ENCODE data around the gene GALNT16. TPM values are rescaled to one million over a fixed set of nuclear protein-coding genes. Genes with fewer than 3 reads are reported as not detected.

Gene GALNT16
- total RNA-seq, 1 donor from 2014 or later: 3.5 TPM

GRCh38 chr14:69328317-69328716 is 68.4 kb downstream of the GALNT16 start:
- Histone ChIP-seq H3K79me2 (ENCODE audit: low read depth) (no peaks in the 10 kb centered on the region), H3K9ac (no peak overlapping the region), H3K4me2 (no peak overlapping the region), H3K9me3 (ENCODE audit: low read depth) (no peaks in the 10 kb centered on the region), H3F3A (ENCODE audit: low read depth) (peaks cover 4% of the 10 kb centered on the region), H3K27ac (no peak overlapping the region), H3K4me1 (peaks cover 9% of the 10 kb centered on the region), H3K4me3 (no peak overlapping the region), H3K36me3 (no peaks in the 10 kb centered on the region), H2AFZ (replicated peaks) (no peak overlapping the region), H4K20me1 (ENCODE audit: low read depth) (no peaks in the 10 kb centered on the region), H3K27me3 (no peaks in the 10 kb centered on the region)
- TF ChIP-seq EZH2 (IDR thresholded peaks at IDR 0.05) (no peak), EZH2phosphoT487 (IDR thresholded peaks at IDR 0.05) (no peak), CTCF (IDR thresholded peaks at IDR 0.05) (no peak)
- peaks cover 2% of the 10 kb centered on the region for H3K27me3 Mint-ChIP-seq (ENCODE audit: insufficient read depth, low read depth)
- H3K36me3 Mint-ChIP-seq: peaks cover 12% of the 10 kb centered on the region
- H3K27ac Mint-ChIP-seq: no peak overlapping the region
- DNase-seq (ENCODE audit: low spot score): no peak
- H3K4me3 Mint-ChIP-seq: no peak overlapping the region
- peaks cover 12% of the 10 kb centered on the region for H3K4me1 Mint-ChIP-seq
- H3K9me3 Mint-ChIP-seq: peaks cover 2% of the 10 kb centered on the region

- Mint-ChIP-seq H3K27ac (no peak overlapping the region), H3K27me3 (ENCODE audit: insufficient read depth, low read depth) (peaks cover 2% of the 10 kb centered on the region)
- no peak for DNase-seq (ENCODE audit: low spot score)
Observed at GRCh38 chr14:69328765-69329164, 68.8 kb downstream of the GALNT16 start.

GRCh38 chr14:69331206-69331605 is 71.2 kb downstream of the GALNT16 start:
- no peaks in the 10 kb centered on the region for H4K20me1 ChIP-seq (ENCODE audit: low read depth)
- H2AFZ ChIP-seq (replicated peaks): no peak overlapping the region
- no peak overlapping the region for H3K9ac ChIP-seq
- TF ChIP-seq EZH2phosphoT487 (IDR thresholded peaks at IDR 0.05) (no peak), CTCF (IDR thresholded peaks at IDR 0.05) (no peak), EZH2 (IDR thresholded peaks at IDR 0.05) (no peak)
- peaks cover 7% of the 10 kb centered on the region for H3K4me1 ChIP-seq
- no peaks in the 10 kb centered on the region for H3K79me2 ChIP-seq (ENCODE audit: low read depth)
- H3F3A ChIP-seq (ENCODE audit: low read depth): peaks cover 4% of the 10 kb centered on the region
- H3K9me3 ChIP-seq (ENCODE audit: low read depth): no peaks in the 10 kb centered on the region
- H3K36me3 Mint-ChIP-seq: peaks cover 12% of the 10 kb centered on the region
- H3K4me3 Mint-ChIP-seq: no peak overlapping the region
- DNase-seq (ENCODE audit: low spot score): no peak
- peaks cover 2% of the 10 kb centered on the region for H3K27me3 Mint-ChIP-seq (ENCODE audit: insufficient read depth, low read depth)
- no peak overlapping the region for H3K4me3 ChIP-seq
- no peak overlapping the region for H3K27ac Mint-ChIP-seq
- peaks cover 2% of the 10 kb centered on the region for H3K9me3 Mint-ChIP-seq
- no peak overlapping the region for H3K27ac ChIP-seq
- no peaks in the 10 kb centered on the region for H3K36me3 ChIP-seq
- no peaks in the 10 kb centered on the region for H3K27me3 ChIP-seq
- H3K4me1 Mint-ChIP-seq: peaks cover 5% of the 10 kb centered on the region
- H3K4me2 ChIP-seq: no peak overlapping the region

More at GRCh38 chr14:69328765-69329164, 68.8 kb downstream of the GALNT16 start:
- no peak overlapping the region for H3K4me3 Mint-ChIP-seq
- Histone ChIP-seq H4K20me1 (ENCODE audit: low read depth) (no peaks in the 10 kb centered on the region), H3K27me3 (no peaks in the 10 kb centered on the region), H2AFZ (replicated peaks) (no peak overlapping the region), H3K4me3 (no peak overlapping the region), H3K4me2 (no peak overlapping the region), H3F3A (ENCODE audit: low read depth) (peaks cover 4% of the 10 kb centered on the region), H3K9me3 (ENCODE audit: low read depth) (no peaks in the 10 kb centered on the region), H3K9ac (no peak overlapping the region), H3K27ac (no peak overlapping the region), H3K79me2 (ENCODE audit: low read depth) (no peaks in the 10 kb centered on the region), H3K36me3 (no peaks in the 10 kb centered on the region), H3K4me1 (peaks cover 5% of the 10 kb centered on the region)
- H3K4me1 Mint-ChIP-seq: peaks cover 7% of the 10 kb centered on the region
- no peak for TF ChIP-seq EZH2 (IDR thresholded peaks at IDR 0.05)
- H3K36me3 Mint-ChIP-seq: peaks cover 12% of the 10 kb centered on the region
- peaks cover 2% of the 10 kb centered on the region for H3K9me3 Mint-ChIP-seq

GRCh38 chr14:69332782-69333395 is 72.9 kb downstream of the GALNT16 start:
- Histone ChIP-seq H3K4me1 (peaks cover 7% of the 10 kb centered on the region), H4K20me1 (ENCODE audit: low read depth) (no peaks in the 10 kb centered on the region), H3K4me2 (no peak overlapping the region), H3K27ac (no peak overlapping the region), H3K36me3 (no peaks in the 10 kb centered on the region), H2AFZ (replicated peaks) (no peak overlapping the region), H3K9ac (no peak overlapping the region), H3K4me3 (no peak overlapping the region), H3K27me3 (no peaks in the 10 kb centered on the region), H3F3A (ENCODE audit: low read depth) (peaks cover 4% of the 10 kb centered on the region), H3K9me3 (ENCODE audit: low read depth) (no peaks in the 10 kb centered on the region), H3K79me2 (ENCODE audit: low read depth) (no peaks in the 10 kb centered on the region)
- H3K4me3 Mint-ChIP-seq: no peak overlapping the region
- H3K27me3 Mint-ChIP-seq (ENCODE audit: insufficient read depth, low read depth): peaks cover 4% of the 10 kb centered on the region
- DNase-seq (ENCODE audit: low spot score): no peak
- peaks cover 2% of the 10 kb centered on the region for H3K9me3 Mint-ChIP-seq
- TF ChIP-seq EZH2 (IDR thresholded peaks at IDR 0.05): no peak
- no peak for TF ChIP-seq CTCF (IDR thresholded peaks at IDR 0.05)
- no peak for TF ChIP-seq EZH2phosphoT487 (IDR thresholded peaks at IDR 0.05)
- H3K4me1 Mint-ChIP-seq: peaks cover 5% of the 10 kb centered on the region
- H3K27ac Mint-ChIP-seq: no peak overlapping the region
- H3K36me3 Mint-ChIP-seq: peaks cover 12% of the 10 kb centered on the region
